Panc1 (cell line): ENCODE results near the gene OR5K4.

ENCODE experiments used
- POLR2AphosphoS5 ChIP-seq: IDR thresholded peaks from 2 replicates; pipeline ENCODE4 v1.6.1; 2012; ENCODE audit warnings: mild to moderate bottlenecking, low read depth, low read length, moderate library complexity
- SIN3A ChIP-seq: IDR thresholded peaks from 2 replicates; pipeline ENCODE4 v1.6.1; 2012; ENCODE audit warnings: low read depth, mild to moderate bottlenecking, low read length, moderate library complexity, borderline replicate concordance; ENCODE audit not compliant: insufficient read depth
- TF ChIP-seq, protein P1 (sequence below): fragments of 450-650 bp; IDR thresholded peaks from 2 replicates; pipeline ENCODE4 v1.5.1; 2017; ENCODE audit warnings: mild to moderate bottlenecking
- TF ChIP-seq, protein P2 (sequence below), 2 experiments: IDR thresholded peaks; 2 replicates each; pipeline ENCODE4 v1.6.1; 2011 to 2012; ENCODE audit warnings: low read depth in 2 of 2, control low read depth in 1 of 2, low read length in 1 of 2, mild to moderate bottlenecking in 1 of 2, moderate library complexity in 1 of 2; ENCODE audit not compliant: insufficient read depth in 1 of 2

DNA sequence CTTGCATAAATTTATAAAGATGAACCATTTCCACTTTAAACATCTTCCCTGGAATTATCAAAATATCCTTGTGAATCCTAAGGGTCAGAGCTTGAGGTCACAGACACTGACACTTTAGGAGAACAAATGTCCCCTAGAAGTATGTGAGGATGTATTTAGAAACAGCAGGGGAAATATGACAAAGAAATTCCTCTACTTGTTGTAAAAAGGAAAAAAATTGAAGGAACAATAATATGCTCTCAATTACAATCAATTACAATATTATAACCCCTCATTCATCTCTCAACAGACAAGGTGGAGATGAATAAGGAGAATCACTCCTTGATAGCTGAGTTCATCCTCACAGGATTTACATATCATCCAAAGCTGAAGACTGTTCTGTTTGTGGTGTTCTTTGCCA lies 36.7 kb downstream of the OR5K4 start, which contains the start of gene OR5K3:
- TF ChIP-seq, protein P1, sequence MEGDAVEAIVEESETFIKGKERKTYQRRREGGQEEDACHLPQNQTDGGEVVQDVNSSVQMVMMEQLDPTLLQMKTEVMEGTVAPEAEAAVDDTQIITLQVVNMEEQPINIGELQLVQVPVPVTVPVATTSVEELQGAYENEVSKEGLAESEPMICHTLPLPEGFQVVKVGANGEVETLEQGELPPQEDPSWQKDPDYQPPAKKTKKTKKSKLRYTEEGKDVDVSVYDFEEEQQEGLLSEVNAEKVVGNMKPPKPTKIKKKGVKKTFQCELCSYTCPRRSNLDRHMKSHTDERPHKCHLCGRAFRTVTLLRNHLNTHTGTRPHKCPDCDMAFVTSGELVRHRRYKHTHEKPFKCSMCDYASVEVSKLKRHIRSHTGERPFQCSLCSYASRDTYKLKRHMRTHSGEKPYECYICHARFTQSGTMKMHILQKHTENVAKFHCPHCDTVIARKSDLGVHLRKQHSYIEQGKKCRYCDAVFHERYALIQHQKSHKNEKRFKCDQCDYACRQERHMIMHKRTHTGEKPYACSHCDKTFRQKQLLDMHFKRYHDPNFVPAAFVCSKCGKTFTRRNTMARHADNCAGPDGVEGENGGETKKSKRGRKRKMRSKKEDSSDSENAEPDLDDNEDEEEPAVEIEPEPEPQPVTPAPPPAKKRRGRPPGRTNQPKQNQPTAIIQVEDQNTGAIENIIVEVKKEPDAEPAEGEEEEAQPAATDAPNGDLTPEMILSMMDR = no peak
- TF ChIP-seq SIN3A (no peak), POLR2AphosphoS5 (no peak)
- TF ChIP-seq, protein P2, sequence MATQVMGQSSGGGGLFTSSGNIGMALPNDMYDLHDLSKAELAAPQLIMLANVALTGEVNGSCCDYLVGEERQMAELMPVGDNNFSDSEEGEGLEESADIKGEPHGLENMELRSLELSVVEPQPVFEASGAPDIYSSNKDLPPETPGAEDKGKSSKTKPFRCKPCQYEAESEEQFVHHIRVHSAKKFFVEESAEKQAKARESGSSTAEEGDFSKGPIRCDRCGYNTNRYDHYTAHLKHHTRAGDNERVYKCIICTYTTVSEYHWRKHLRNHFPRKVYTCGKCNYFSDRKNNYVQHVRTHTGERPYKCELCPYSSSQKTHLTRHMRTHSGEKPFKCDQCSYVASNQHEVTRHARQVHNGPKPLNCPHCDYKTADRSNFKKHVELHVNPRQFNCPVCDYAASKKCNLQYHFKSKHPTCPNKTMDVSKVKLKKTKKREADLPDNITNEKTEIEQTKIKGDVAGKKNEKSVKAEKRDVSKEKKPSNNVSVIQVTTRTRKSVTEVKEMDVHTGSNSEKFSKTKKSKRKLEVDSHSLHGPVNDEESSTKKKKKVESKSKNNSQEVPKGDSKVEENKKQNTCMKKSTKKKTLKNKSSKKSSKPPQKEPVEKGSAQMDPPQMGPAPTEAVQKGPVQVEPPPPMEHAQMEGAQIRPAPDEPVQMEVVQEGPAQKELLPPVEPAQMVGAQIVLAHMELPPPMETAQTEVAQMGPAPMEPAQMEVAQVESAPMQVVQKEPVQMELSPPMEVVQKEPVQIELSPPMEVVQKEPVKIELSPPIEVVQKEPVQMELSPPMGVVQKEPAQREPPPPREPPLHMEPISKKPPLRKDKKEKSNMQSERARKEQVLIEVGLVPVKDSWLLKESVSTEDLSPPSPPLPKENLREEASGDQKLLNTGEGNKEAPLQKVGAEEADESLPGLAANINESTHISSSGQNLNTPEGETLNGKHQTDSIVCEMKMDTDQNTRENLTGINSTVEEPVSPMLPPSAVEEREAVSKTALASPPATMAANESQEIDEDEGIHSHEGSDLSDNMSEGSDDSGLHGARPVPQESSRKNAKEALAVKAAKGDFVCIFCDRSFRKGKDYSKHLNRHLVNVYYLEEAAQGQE (IDR thresholded peaks at IDR 0.05; ENCODE audit: insufficient read depth in 1 of 2, low read depth in 2 of 2, low read length in 1 of 2) = no peak
